HG02623 (cell line): ENCODE data around the gene HSPA4.
"Not testable (repeated sequence)": the region's sequence is repeated elsewhere in the genome, so short reads cannot be mapped to it uniquely, and the experiment has no call there.

ENCODE experiments used
- ATAC-seq: cut with Tn5 transposase; IDR thresholded peaks from one replicate; pipeline ENCODE4 v1.9.1; 2021; ENCODE audit warnings: moderate library complexity; ENCODE audit not compliant: unreplicated experiment

The HSPA4 gene

DNA sequence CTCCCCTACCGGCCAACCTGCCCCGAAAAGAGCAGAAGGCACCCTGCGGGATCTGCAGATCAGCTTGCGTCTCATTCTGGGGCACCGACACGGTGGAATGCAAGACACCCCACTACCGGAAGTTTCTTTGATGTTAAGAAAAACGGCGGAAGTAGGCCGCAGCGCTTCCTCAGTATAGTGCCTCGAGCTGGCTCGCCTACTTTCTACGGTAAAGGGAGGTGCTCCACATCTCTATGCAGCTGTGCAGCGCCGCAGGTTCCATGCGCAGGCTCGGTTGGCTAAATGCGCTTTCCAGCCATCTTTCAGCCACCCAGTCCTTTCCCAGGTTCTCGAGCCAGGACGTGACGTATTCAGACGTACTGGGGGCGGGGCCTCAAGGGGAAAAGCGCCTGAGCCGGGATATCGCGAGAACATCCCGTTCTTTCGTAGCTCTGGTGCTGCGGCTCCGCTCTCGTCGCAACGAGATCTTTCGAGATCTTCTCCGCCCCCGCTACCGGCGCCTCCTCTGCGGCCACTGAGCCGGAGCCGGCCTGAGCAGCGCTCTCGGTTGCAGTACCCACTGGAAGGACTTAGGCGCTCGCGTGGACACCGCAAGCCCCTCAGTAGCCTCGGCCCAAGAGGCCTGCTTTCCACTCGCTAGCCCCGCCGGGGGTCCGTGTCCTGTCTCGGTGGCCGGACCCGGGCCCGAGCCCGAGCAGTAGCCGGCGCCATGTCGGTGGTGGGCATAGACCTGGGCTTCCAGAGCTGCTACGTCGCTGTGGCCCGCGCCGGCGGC, at the start of gene HSPA4:
Gene HSPA4, plus strand, starts transcription at position 472 of the 775 bp plus-strand sequence. Its CDS starts 238 bp downstream, at position 710.
- peak; percentile 71 for ATAC-seq

DNA sequence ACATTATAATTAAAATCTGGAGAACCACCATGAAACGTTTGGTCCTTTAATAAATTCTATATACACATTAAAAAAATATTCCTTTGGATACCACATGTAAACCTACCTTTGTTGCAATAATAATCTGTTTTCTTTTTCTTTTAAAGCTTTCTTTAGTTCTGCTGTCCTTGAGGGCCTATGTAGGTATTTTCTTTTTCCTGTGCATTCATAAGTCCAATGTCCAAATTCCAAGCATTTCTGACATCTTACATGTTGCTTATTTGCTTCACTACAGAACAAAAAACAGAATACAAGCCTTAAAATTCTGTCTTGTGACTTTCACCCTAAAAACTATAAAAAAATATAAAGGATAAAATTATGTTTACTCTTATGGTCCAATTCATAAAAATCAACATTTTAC, 45.2 kb upstream of the HSPA4 start:
- no peak for ATAC-seq

DNA sequence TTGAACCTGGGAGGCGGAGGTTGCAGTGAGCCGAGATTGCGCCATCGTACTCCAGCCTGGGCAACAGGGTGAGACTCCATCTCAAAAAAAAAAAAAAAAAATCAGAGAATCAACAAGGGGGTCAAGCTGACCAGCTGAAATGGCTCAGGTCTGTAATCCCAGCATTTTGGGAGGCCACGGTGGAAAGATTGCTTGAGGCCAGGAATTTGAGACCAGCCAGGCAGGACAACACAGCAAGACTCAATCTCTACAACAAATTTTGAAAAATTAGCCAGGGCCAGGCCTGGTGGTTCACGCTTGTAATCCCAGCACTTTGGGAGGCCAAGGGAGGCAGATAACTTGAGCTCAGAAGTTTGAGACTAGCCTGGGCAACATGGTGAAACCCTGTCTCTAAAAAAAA, 43.4 kb upstream of the HSPA4 start:
- ATAC-seq, result not testable (repeated sequence)

- no peak for ATAC-seq
Observed at GRCh38 chr5:133015466-133015865, 36.3 kb upstream of the HSPA4 start.

DNA sequence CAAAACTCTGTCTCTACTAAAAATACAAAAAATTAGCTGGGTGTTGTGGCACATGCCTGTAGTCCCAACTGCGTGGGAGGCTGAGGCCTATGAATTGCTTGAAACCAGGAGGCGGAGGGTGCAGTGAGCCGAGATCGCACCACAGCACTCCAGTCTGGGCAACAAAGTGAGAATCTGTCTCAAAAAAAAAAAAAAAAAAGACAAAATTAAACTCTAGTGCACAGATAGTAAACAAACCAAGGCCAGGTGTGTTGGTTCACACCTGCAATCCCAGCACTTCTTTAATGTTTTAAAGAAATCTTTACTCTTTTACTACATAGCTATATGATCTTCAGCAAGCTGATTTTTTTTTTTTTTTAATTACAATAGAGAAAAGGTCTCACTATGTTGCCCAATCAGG, 33.8 kb upstream of the HSPA4 start:
- no peak for ATAC-seq

DNA sequence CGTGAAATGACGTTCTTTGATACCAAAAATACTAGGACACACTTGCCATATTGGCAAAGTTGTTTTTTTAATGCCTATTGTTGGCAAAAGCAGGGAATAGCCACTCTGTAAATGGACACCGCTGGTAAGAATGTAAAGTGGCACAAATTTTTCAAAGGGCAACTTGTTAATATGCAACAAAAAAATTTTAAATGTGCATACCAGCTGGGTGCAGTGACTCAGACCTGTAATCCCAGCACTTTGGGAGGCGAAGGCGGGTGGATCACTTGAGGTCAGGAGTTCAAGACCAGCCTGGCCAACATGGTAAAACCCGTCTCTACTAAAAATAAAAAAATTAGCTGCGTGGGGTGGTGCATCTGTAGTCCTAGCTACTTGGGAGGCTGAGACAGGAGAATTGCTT, 32.3 kb upstream of the HSPA4 start:
- ATAC-seq, result not testable (repeated sequence)

DNA sequence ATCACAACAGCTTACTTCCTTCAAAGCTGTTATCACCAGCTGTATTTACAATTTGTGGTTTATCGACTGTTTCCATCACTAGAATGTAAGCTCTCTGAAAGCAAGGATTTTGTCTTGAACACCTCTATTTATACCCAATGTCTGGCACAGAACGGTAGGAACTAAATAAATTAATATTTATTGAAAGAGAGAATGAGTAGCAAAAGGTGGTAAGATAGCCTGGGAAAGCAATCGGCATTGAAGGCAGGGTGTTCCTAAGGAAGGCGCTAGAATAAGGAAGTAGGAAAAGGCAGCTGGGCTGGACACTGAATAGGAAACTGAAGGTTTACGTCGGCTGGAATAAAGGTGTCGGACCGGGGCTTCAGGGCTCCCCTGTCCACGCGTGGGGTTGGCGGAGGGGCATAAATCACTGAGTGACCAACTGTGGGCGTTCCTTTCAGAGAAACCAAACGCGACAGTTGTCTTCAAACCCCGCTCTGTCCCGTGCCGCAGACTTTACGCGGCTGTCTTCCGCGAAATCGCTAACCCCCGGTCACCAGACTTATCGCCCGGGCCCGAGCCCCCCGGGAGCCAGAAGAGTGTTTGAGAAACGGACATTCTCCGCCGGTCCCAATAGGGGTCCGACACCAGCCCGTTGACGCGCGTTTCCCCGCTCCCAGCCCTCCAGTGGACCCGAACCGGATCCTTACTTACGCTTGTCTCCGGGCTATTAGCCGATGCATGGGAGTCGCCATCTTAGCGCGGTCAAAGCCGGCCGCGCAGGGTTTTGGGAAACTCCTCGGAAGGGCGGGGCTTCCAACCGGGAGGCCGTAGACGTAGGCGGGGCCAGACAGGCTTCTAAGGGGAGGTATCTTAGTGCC, 25.8 kb upstream of the HSPA4 start, which contains the start of gene ZCCHC10:
Gene ZCCHC10, minus strand, starts transcription at position 746 of the 860 bp plus-strand sequence. Its CDS starts 12 bp downstream, at position 734.
- ATAC-seq, result peak; percentile 97

DNA sequence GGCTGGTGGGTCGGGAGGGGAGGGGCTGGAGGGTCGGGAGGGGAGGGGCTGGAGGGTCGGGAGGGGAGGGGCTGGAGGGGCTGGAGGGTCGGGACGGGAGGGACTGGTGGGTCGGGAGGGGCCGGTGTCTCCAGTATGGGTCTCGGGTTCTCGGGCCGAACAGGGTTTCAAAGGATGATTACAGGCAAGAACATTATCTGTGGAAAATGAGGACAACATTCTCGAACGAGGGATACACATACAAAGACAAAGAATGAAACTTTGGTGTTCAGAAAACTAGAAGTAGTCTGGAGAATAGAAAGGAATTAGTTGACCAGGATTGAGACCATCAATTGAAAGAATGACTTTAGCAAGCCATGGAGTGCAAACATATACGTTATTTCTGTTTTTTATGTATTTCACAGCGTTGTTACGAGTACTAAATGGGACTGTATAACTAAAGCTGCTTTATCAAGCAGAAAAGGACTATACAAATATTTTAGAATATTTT, 25.1 kb upstream of the HSPA4 start:
- no peak for ATAC-seq

DNA sequence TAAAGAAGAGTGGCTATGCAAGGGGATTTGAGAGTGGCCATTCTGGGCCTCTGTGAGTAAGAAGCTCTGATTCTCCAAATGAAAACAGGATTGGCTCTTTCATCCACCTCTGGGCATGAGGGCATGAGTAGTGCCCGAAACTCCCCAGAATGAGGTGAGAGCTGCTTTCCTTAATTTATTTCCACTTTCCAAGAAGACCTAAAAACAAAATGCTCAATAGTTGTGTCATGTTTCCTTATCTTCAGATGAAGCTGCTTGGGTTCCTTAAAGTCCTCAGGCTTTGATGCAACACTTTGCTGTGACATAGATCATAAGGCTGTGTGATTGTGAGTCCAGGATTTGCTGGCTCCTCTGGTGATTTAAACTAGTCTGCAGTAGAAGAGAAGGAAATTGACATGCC, 22.4 kb upstream of the HSPA4 start:
- no peak for ATAC-seq

- no peak for ATAC-seq
Observed at GRCh38 chr5:133030343-133031005, 21.3 kb upstream of the HSPA4 start.

DNA sequence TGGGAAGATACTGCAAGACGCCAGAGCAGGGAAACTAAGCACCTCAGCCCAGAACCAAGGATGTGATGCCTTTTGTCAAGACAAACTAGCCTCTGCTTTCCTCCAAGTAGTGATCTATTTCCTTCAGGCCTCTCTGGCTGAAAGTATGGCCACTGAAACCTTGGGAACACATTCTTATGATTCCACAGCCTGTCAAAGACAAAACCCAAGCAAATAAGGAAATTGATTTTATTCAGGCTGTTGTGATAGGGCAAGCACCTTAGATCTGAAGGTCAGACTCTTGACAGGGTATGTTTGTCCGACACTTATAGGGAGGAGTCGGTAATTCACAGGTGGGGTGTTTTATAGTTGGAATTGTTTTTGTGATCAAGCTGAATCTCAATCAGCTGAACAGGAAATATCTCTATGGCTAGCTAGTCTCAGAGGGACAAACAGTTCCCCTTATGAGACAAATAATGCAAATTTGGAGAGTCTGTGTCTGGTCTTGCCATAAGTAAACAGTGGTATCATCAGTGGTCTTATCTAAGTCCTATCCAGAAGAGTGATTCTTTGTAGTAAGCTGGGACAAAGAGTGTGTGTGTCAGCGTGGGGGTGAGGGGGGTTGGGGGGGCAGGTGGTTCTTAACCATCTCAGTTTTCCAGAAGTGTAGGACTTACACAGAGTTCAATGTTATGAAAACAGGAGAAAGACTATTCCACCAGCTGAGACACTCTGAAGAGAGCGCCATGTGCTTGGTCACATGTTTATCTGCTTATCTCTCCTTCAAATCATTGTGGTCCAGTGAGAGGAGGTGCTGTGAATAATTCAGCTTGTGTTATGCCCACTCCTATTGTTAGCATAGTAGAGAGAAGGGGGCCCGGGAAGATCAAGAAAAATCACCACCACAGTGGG, 18.7 kb upstream of the HSPA4 start:
- peak; percentile 68 for ATAC-seq

- no peak for ATAC-seq
Observed at GRCh38 chr5:133034064-133034463, 17.7 kb upstream of the HSPA4 start.

DNA sequence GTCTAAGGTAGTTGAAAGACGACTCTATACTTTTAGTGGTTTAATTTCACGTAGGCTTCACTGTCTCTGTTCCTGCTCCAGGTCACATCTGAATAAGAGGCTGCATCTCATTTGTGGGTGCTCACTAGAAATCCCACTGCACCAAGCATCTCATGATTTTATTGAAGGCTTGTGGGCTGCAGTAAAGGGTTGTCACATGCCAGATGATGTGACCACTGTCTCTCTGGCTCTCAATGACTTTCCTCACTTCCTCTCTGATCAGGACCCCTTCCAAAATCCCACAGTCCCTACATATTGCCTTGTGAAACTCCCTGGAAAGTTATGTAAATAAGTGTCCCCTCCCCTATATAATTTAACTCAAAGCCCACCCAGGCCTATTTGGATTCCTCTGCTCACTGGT, 16.6 kb upstream of the HSPA4 start:
- no peak for ATAC-seq

- ATAC-seq, result not testable (repeated sequence)
Observed at GRCh38 chr5:133036677-133037076, 15.1 kb upstream of the HSPA4 start.

DNA sequence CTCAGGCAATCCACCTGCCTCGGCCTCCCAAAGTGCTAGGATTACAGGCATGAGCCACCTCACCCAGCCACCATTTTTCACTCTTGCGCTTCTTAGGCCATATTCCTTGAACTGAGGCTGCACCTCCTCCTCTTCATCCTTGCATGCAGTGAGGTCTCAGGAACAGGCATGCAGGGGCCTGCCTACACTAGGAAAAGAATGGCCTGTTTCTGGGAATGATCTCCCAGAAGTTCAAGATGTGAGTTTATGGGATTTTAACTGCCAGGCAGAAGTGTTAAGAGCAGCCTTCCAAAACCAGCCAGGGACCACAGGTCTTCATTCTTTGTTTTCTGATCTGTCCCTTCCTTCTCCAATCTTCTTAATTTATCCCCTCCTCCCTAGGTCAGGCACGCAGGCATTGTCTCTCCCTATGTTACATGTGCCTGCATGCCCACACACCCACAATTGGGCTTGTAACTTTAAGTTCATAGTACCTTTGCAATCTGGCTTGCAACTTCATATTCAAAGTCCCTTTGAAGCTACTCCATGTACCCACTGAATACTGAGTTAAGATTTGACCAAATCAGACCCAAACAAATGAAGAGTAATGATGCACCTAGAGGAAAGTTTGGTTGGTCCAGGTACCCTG, 10.5 kb upstream of the HSPA4 start:
- ATAC-seq, result no peak

- no peak for ATAC-seq
Observed at GRCh38 chr5:133041910-133042309, 9.9 kb upstream of the HSPA4 start.

GRCh38 chr5:133046560-133046959, 5.3 kb upstream of the HSPA4 start:
- ATAC-seq, result not testable (repeated sequence)

GRCh38 chr5:133047404-133047803, 4.4 kb upstream of the HSPA4 start:
- no peak for ATAC-seq

DNA sequence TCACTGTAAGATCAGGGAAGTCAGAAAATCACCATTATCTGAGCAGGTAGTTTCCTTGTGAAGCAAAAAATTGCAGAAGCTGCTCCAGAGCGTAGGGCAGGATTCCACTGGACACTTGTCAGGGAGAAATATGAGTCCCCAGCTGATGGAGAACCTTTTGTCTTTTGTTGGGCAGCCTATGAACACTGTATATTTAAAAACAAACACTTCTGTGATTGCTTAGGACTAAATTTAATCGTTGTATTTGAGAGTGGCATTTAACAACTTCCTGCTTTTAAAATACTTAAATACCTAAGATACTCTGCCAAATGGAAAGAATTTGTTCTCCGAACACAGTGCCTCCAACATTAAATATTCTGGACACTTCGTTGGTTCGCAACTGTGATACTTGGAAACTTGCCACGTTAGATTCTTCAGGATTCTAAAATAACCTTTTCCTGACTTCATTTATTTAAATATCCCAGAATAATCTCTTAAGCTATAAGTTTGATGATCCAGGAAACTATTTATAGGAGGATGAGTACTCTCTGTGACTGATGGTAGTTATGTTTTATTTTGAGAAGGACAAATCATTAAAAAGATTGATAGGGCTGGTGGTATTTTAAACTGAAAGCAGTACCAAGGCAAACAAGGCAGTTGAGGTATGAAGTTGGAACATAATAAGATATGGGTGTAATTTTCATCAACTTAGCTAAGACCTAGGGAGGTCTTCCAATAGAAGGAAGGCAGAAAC, 2.7 kb upstream of the HSPA4 start:
- ATAC-seq, result no peak
